Amygdala (tissue), 56 donors: ENCODE results near the gene FAM151B.
"Not testable (repeated sequence)": the region's sequence is repeated elsewhere in the genome, so short reads cannot be mapped to it uniquely, and the experiment has no call there.

Experiments
- DNase-seq, 56 donors: peaks; one replicate each; lab custom pipeline; 2025; lab: John Stamatoyannopoulos, UW

FAM151B gene

DNA sequence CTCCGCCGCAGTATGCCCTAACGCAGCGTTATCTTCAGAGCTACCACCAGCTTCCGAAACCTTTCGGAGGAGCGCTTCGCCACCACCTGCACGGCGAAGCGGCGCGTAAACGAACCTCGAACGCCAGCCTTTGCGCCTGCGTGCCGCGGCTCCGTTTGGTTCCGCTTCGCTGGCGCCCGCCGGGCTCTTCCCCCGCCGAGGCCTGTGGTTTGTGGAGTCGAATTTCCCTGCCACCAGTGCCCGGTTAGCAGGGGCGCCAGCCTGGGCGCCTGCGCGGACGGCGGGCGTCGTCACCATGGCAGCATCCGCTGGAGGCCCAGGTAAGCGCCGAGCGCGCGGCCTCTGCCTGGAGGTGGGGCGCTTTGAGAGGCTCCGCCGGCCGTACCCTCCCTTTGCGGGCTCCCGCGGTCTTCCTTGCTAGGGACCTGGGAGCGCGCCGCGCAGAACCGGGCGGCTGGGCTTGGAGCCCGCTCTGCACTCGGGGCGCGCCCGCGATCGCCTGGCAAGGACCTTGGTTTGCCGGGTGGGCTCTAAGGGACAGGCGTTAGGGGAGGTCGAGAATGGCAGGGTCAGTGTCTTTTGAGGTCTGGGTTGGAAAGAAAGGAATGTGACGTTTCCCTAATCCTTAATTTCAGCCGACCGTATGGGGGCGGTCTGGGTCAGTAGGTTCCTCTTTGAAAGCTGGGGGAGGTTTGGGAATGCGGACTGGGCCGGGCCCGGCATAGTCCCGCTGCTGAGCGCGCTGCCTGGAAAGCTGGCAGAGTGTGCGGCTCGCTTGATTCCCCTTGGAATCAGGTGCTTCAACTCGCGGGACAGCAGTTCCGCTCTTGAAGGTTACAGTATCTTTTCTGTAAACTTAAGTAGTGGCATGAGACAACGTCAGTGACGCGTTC, at the start of gene FAM151B:
Gene FAM151B, plus strand, starts transcription at position 272 of the 893 bp plus-strand sequence. Its CDS starts 24 bp downstream, at position 296.
- DNase-seq, result peak; percentile 14 to 90 (median 74)

DNA sequence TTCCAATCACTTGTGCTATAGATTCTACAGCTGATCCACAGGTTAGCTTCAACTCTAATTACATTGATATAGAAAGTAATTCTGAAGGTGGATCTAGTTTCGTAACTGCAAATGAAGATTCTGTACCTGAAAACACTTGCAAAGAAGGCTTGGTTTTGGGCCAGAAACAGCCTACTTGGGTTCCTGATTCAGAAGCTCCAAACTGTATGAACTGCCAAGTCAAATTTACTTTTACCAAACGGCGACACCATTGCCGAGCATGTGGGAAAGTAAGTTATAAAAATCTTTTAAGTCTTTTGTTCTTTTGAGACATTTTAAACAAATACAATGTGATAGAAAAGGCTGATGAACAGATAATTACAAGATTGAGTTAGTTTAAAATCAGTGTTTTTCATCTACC, 49.2 kb upstream of the FAM151B start:
- no peak for DNase-seq

GRCh38 chr5:80439213-80439612, 48.7 kb upstream of the FAM151B start:
- no peak for DNase-seq

GRCh38 chr5:80442742-80443141, 45.2 kb upstream of the FAM151B start:
- DNase-seq, result peak in 1 of 56 donors; percentile 2

DNA sequence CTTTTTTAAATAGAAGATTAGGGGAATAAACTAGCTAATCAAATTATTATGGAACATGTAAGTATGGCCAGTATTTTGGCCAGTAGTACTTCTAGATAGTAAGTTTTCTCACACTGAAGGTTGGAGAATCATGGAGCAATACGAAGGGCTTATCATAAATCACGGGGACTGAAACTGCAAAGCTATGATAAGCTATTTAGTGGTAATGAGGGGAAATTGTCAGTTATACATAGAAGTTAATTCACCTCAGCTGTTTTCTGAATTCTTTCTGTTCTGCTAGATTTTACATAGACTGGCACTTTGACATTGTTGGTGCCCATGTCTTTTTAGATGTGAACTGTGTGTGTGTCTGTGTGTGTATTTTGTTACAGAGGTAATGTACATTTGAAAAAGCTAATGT, 34.5 kb upstream of the FAM151B start:
- no peak for DNase-seq

GRCh38 chr5:80463269-80463668, 24.6 kb upstream of the FAM151B start:
- DNase-seq, result no peak

GRCh38 chr5:80466669-80467485, 21.0 kb upstream of the FAM151B start:
- no peak for DNase-seq

- no peak for DNase-seq
These were observed 19.8 kb upstream of the FAM151B start for GRCh38 chr5:80468131-80468530.

GRCh38 chr5:80470631-80471030, 17.3 kb upstream of the FAM151B start:
- DNase-seq, result not testable (repeated sequence)

DNA sequence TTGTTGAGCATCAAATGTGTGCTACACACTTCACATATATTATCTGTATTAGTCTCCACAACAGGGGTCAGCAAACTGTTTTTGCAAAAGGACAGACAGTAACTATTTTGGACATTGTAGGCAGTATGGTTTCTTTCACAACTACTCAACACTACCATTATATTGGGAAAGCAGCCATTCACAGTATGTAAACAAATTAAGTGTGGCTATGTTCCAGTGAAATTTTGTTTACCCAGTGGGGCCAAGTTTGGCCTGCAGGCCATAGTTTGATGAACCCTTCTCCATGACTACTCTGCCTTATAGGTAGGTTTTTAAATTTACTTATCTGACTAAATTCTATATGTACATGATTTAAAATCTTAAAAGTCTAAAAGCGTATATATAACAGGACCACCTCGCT, 13.0 kb upstream of the FAM151B start:
- no peak for DNase-seq

DNA sequence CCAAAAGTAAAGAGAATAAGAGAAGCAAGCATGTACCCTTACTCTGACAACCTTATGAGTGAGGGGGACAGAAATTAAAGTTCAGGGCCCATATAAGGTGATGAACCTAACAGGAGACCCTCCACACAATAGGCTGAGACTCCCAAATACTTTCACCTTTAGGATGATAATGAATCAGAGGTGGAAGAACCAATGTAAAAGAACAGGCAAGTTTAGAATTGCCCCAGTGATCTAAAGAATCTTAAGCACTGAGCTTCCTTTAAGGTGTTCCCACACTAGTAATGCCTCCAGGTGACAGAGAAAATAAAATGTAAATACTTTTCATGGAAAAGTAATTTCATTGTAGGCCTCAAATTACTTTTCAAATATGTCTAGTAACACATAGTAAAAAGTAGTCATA, 8.2 kb upstream of the FAM151B start:
- DNase-seq, result no peak

GRCh38 chr5:80480354-80480753, 7.5 kb upstream of the FAM151B start:
- no peak for DNase-seq

- DNase-seq, result peak in 6 of 56 donors; percentile 0 to 29 (median 6)
These were observed 6.6 kb upstream of the FAM151B start for GRCh38 chr5:80481019-80481893.

DNA sequence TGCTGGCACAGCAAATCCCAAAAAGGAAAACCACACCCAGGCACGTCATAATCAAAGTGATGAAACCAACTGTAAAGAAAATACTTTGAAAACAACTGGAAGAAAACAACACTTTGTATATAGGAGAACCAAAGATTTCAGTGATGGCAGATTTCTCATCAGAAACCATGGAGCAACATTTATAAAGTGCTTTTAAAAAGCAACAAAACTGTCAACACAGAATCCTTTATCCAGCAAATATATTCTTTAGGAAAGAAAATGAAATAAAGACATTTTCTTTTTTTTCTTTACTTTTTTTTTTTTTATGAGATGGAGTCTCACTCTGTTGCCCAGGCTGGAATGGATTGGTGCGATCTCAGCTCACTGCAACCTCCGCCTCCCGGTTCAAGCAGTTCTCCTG, 5.3 kb upstream of the FAM151B start:
- no peak for DNase-seq

GRCh38 chr5:80483636-80484232, 4.2 kb upstream of the FAM151B start:
- no peak for DNase-seq

GRCh38 chr5:80487444-80487828, 464 bp upstream of the FAM151B start:
- peak in 2 of 56 donors; percentile 10 to 21 for DNase-seq

GRCh38 chr5:80491296-80491695, 3.4 kb downstream of the FAM151B start:
- no peak for DNase-seq

DNA sequence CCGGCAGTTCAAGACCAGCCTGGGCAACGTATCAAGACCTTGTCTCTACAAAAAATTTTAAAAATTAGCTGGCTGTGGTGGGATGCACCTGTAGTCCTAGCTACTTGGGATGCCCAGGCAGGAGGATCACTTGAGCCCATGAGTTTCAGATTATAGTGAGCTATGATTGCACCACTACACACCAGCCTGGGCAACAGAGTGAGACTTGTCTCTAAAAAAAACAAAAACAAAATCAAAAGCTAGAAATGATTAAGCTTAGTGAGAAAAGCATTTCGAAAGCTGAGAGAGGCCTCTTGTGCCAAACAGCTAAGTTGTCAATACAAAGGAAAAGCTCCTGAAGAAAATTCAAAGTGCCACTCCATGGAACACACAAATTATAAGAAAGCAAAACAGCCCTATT, 4.8 kb downstream of the FAM151B start:
- no peak for DNase-seq

GRCh38 chr5:80493443-80493842, 5.5 kb downstream of the FAM151B start:
- not testable (repeated sequence) for DNase-seq

DNA sequence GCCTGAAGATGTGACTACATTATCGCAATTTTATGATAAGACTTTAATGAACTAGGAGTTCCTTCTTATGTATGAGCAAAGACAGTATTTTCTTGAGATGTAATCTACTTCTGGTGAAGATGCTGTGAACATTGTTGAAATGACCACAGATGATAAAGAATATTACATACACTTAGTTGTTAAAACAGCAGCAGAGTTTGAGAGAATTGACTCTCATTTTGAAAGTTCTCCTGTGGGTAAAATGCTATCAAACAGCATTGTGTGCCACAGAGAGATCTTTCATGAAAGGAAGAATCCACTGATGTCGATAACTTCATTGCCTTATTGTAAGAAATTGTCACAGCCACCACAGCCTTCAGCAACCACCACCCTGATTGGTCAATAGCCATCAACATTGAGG, 8.0 kb downstream of the FAM151B start:
- no peak for DNase-seq
